ENCODE results near the gene RSL24D1.

The RSL24D1 gene

DNA sequence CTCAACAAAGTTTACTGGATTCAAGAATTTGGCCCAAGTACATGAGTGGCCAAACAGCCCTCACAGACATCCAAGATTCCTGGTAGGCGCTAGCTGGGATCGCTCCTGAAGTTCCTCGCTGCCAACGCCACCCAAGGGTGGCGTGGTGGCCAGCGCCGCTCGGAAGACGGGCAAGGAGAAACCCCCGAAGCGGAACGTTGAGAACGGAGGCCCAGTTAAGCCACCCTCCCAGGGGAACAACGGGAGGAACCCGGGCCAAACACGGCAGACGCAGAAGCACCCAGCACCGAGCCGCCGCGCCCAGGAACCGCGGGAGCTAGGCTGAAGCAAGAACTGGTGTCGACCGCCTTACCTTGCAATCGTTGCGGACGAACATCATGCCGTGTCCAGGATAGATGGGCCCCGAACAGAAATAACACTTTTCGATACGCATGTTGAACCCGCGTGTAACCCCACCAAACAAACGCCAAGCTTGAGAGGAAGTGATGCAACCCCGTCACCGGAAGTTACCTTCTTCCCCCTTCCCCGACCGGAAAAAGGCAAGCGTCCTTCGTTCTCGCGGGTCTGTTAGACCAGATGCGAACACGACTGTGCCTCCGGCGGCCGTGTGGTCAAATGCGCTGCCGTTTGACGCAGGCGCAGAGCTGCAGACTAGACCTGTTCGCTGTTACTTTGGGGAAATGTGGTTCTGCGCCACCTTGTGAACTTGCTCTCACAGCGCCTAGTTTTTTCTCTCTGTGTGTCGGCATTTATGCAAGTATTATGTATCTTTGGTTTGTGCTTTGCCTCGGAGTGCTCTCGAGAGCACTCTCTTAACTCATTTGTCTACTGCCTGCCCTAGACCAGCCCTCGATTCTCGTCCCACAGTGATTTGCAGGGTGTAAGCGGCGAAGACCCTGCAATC is at the start of gene RSL24D1:
TSS of gene RSL24D1 (minus strand) at position 484 of the 904 bp plus-strand sequence. CDS start at position 433, 51 bp downstream.
- peak; percentile 93 for DNase-seq (ENCODE audit: low read depth)

DNA sequence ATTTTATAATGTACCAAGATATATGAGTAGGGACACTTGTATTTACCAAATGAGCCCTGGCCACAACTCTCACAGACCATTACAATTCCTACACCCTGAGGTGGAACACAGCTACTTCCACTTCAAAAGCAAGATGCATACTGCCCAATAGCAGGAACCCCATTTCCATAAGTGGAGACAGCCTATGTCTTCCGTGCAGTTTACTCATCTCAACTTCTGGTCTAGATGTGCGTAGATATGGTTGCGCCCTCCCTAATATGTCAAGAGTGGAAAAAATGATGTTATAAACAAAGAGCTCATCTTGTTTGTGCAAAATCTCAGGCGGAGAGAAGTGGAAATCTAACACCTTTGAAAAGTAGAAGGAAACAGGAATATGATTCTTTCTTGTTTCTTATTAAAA is 48.3 kb upstream of the RSL24D1 start:
- DNase-seq (ENCODE audit: low read depth): no peak

DNA sequence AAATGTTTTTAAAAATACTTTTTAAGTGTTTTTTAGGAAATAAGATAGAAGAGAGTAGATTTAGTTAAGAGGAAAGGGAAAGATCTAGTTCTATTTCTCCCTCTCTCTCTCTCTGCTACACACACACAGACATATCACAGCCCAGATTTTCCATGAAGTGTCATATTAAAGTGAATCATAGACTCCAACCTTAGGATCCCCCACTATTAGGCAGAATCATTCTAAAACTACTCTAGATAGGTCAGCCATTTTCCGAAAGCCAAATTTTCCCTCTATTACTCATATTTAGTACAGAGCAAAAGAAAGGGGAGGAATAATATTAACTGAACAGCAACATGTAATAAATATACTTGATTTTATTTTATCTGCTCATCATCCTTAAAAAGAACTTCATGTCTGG is 45.1 kb upstream of the RSL24D1 start:
- no peak for DNase-seq (ENCODE audit: low read depth)

DNA sequence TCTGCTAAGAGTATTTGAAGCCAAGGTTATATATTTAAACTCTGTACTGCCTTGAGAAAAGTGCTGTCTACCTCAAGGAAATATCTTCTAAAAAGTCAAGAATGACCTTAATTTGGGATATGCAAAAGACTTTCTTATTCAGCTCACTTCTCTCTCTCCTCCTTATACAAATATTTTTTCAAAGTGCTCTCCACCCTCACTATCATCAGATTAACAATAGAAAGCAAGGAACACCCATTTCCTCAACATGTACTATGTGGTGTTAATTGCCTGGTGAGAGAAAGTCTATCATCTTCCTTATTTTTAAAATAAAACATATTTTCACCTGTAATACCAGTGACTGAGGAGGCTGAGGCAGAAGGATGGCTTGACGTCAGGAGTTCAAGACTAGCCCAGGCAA is 44.4 kb upstream of the RSL24D1 start:
- DNase-seq (ENCODE audit: low read depth): no peak

DNA sequence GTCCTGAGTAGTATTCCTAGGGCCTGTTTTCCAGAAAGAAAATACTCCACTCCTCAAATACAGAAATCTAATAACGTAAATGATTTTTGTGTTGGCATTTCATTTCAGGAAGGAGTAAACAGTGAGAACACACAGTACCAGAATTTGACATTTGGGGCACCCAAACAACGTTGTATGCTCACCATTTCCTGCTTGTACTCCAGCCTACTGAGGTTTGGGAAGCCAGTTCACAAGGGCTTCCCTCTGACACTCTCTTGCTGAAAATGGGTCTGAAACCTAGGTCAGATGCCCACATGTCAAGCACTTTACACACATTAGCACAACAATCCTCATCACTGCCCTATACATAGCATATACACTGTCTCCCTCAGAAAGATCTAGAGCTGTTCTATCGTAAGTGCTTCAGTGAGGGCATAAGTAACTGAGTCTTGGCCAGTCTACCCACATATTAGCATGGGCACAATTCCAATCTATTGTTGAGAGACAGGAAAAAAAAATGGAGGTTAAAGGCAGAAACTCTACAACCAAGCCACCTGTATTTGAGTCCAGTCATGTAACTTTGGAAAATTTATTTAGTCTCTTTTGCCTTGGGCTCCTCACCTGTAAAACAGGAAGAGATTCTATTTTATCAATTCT is 43.5 kb upstream of the RSL24D1 start:
- no peak for DNase-seq (ENCODE audit: low read depth)

DNA sequence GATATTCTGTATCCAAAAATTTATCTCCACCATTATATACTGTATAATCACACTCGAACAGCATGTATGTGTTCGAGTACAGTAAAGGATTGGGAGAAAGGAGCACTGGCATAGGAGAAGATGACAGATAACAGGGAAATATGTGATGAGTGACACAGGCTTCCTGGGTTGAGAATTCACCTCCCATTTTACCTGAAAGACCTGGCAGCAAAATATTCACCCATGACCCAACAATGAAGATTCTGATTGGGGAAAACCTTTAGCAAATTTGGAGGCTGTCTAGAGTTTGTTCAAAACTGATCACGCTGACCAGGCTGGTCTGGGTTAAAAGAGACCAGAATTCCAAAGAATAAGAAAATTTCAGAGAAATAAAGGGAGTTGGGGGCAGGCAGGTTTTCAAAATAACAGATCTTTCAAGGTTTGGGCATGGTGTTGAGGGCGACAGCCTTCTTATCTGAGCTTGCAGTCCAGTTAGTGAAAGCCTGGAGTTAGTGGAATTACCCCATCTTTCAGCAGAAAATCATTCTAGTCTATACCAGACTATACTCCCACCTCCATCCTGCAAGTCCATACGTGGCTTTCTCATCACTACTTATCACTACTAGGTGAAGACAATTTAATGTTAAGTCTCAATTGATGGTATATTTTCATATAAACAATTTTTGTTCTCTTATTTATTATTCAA is 42.8 kb upstream of the RSL24D1 start:
- no peak for DNase-seq (ENCODE audit: low read depth)

DNA sequence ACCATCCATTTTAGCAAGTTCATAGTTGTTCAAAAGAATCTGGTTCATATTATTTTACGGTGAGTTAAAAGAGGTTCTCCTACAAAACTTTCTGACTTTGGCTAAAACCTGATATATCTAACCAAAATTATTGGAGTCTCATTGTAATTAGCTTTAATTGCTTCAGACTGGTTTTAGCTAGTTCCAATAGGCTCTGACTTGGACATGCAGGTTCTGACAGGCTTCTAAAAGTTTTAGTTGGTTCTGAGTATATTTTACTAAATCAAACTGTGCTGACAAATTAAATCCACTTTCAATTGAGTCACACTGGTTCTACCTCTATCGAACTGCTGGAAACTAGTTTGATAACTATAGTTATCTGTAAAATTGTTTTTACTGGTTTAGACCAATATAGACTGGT is 42.1 kb upstream of the RSL24D1 start:
- no peak for DNase-seq (ENCODE audit: low read depth)

GRCh38 chr15:55237219-55238130 is 40.7 kb upstream of the RSL24D1 start:
- DNase-seq (ENCODE audit: low read depth): no peak

DNA sequence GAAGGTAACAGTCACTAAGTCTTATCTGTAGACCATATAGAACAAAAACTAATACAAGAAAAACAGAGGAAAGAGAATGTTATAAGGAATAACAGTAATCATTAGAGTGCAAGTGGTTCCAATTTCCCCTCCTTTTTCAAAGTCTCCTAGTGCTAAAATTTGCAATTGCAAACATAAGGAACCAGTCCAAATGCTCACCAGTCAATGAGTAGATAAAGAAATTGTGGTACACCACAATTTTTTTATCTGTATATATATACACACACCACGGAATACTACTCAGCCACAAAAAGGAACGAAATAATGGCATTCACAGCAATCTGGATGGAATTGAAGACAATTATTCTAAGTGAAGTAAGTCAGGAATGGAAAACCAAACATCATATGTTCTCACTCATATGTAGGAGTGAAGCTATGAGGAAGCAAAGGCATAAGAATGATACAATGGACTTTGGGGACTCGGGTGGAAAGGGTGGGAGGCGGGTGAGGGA is 38.9 kb upstream of the RSL24D1 start:
- no peak for DNase-seq (ENCODE audit: low read depth)

DNA sequence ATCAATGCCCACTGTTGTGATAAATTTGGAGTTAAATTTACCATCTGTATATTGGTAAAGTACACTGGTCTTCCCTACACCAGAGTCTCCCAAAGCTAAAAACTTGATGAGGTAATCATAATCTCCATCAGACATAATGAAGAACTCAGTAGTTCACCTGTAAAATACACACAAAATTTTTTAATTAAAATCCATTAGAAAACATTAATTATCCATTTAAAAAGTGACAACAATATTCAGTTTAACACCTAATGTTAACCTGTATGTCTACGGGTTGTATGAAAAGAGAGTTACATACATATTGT is 38.0 kb upstream of the RSL24D1 start:
- no peak for DNase-seq (ENCODE audit: low read depth)

DNA sequence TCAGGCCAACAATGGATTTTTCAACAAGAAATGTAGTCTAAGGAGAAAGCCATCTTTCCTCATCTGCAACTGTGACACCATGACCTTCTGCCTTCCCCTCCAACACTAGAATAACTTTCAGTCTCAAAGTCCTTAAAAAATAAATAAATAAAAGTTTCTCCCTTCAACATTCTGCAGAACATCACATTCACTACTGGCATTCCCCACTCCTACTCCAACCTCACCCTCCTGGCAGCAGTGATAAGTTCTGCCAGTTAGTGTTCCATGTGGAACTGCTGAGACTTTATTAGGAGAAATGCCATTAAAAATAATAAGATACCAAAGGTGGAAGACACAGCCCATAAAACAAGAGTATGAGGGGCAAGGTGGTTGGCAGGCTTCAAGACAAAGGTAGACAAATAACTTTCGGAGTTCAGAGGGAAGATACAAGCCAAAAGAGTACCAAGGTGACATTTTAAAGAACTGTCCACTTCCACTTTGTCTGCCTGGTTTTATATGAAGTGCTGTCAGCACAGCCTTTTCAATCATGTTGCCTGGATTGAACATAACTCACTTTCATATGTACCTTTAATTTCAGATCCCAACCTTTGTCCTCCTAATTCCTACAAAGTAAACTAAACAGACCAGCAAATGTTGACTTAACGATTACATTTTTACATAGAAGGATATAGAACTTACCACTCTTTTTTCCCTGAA is 37.5 kb upstream of the RSL24D1 start:
- DNase-seq (ENCODE audit: low read depth): no peak

GRCh38 chr15:55231455-55231854 is 34.7 kb upstream of the RSL24D1 start:
- no peak for DNase-seq (ENCODE audit: low read depth)

DNA sequence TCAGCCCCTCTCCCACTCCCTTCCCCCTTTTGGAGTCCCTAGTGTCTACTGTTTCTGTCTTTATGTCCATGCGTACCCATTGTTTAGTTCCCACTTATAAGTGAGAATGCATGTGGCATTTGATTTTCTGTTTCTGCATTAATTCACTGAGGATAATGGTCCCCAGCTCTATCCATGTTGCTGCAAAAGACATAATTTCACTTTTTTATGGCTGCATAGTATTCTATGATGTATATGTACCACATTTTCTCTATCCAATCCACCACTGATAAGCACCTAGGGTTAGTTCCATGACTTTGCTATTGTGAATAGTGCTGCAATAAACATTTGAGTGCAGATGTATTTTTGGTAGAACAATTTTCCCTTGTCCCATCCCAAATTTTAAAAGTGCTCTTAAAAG is 34.2 kb upstream of the RSL24D1 start:
- DNase-seq (ENCODE audit: low read depth): no peak

DNA sequence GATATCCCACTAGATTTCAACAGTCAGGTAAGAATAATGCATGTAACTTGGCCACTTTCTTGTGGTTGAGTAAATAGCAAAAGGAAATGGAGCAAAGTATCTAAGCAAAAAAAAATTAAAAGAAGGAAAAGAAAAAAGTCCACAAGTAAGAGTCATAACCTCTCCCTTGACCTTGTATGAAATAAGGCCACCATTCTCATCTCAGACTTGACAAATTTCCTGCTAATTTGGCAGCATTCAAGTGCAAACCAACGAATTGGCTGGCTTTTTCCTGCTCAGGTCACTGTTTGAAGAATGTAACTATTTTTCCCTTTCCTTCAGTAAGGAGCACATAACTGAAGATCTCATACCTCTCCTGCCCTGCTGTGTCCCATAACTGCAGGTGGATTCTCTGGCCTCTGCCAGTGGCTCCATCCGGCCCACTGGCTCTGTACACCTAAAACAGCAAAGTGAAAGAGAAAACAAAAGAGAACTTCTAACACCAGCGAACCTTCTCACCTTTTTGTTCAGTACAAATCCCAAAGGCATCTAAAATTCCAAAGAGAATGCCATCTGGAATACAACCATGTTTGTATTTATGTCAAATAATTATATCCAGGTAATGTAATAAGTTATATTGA is 33.4 kb upstream of the RSL24D1 start:
- no peak for DNase-seq (ENCODE audit: low read depth)

DNA sequence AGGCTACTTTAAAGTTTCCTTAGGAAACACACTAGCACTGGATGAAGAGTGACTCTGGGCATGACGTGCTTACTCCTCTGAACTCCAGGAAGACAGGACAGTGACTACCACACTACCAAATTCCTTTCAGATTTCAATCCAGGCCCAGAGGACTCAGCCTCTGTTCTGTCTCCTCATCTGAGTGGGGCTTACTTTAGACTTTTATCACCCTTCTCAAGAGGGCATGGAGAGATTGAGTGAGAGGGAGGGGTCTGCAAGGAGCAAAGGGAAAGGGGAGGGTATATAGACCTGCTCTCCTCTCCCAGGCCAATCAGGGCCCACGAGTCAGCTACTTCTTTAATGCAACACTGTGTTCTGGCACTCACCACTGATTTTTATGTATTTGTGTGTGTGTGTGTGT is 29.4 kb upstream of the RSL24D1 start:
- DNase-seq (ENCODE audit: low read depth): no peak

DNA sequence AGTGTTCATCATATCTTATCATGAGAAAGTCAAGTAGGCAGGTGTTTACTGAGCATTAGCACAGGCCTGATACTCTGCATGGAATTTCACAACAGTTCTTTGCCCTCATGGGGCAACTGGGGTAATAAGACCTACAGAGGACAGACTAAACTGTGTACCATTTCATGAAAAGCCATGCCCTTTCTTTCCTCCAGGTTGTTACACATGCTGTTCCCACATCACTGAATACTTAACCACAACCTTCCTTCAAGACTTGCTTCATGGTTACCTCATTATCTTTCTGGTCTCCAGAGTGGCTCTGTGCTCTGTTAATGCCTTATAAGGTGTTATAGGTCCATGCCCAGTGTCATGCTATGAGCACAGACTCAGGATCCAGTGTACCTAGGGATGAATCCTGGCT is 28.2 kb upstream of the RSL24D1 start:
- no peak for DNase-seq (ENCODE audit: low read depth)

GRCh38 chr15:55222588-55222987 is 25.8 kb upstream of the RSL24D1 start:
- no peak for DNase-seq (ENCODE audit: low read depth)

GRCh38 chr15:55221090-55222011 is 24.6 kb upstream of the RSL24D1 start:
- peak; percentile 85 for DNase-seq (ENCODE audit: low read depth)

DNA sequence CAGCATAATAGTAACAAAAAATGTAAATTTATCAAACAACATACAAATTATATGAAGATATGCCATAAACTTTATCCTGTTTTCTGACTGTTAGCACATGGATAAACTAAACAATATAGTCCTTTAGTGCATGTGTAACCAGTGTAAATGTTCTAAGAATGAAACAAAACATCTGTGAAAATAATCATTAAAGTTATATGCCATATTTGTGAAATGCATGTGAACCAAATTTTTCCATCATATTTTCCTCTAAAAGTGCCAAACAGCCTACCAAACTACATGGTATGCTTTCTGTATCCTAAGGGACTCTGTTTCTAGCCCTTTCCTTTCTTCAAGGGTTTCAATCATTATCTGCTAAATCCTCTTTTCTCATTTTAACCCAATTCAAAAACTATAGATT is 23.9 kb upstream of the RSL24D1 start:
- no peak for DNase-seq (ENCODE audit: low read depth)

- no peak for DNase-seq (ENCODE audit: low read depth)
These were observed 21.3 kb upstream of the RSL24D1 start for GRCh38 chr15:55218056-55218455.
